Measurements from ENCODE around the gene KCNC3. TPM values are rescaled to one million over a fixed set of nuclear protein-coding genes. Genes with fewer than 3 reads are reported as not detected.

The KCNC3 gene
- total RNA-seq, 4 donors from 2014 or later = 0.32 to 0.69 (median 0.37) TPM

GRCh38 chr19:50280983-50281382, 48.2 kb downstream of the KCNC3 start:
- H3K36me3 ChIP-seq = peaks cover 0 to 56% (median 22%) of the 10 kb centered on the region in 4 donors
- intact Hi-C loops (cut with DNase I) = no loop called here

GRCh38 chr19:50280074-50280473, 49.1 kb downstream of the KCNC3 start:
- WGBS = 71% methylated on average over 6 of the region's 14 CpGs
- TF ChIP-seq POLR2AphosphoS5 (IDR thresholded peaks at IDR 0.05) (no peak), POLR2A (IDR thresholded peaks at IDR 0.05; ENCODE audit: low read depth) (no peak), EP300 (IDR thresholded peaks at IDR 0.05) (no peak), CTCF (IDR thresholded peaks at IDR 0.05) (no peak)
- H3K27ac ChIP-seq (replicated peaks in 1 of 4) = no peak overlapping the region

More at GRCh38 chr19:50280983-50281382, 48.2 kb downstream of the KCNC3 start:
- no peak for DNase-seq (ENCODE audit: extremely low spot score)
- 69% methylated on average over 3 of the region's 3 CpGs for WGBS
- TF ChIP-seq CTCF (IDR thresholded peaks at IDR 0.05) (no peak), EP300 (IDR thresholded peaks at IDR 0.05) (no peak), POLR2A (IDR thresholded peaks at IDR 0.05; ENCODE audit: low read depth) (no peak)
- Histone ChIP-seq H3K4me1 (no peaks in the 10 kb centered on the region), H3K9me3 (peaks cover 0 to 12% (median 11%) of the 10 kb centered on the region in 4 donors), H3K27me3 (peaks cover 0 to 35% (median 0%) of the 10 kb centered on the region in 4 donors), H3K4me3 (no peak overlapping the region), H3K27ac (replicated peaks in 1 of 4) (no peak overlapping the region)

GRCh38 chr19:50277966-50278580, 51.1 kb downstream of the KCNC3 start:
- Histone ChIP-seq H3K27me3 (peaks cover 0 to 39% (median 0%) of the 10 kb centered on the region in 4 donors), H3K36me3 (peaks cover 0 to 74% (median 24%) of the 10 kb centered on the region in 4 donors), H3K27ac (replicated peaks in 1 of 4) (no peak overlapping the region), H3K4me3 (no peak overlapping the region), H3K4me1 (no peaks in the 10 kb centered on the region), H3K9me3 (no peaks in the 10 kb centered on the region)
- intact Hi-C loops (cut with DNase I) = no loop called here
- no peak for DNase-seq (ENCODE audit: extremely low spot score)
- 96% methylated on average over 14 of the region's 14 CpGs for WGBS
- TF ChIP-seq POLR2A (IDR thresholded peaks at IDR 0.05; ENCODE audit: low read depth) (no peak), CTCF (IDR thresholded peaks at IDR 0.05) (no peak)

More at GRCh38 chr19:50280074-50280473, 49.1 kb downstream of the KCNC3 start:
- Histone ChIP-seq H3K36me3 (peaks cover 0 to 60% (median 24%) of the 10 kb centered on the region in 4 donors), H3K27me3 (peaks cover 0 to 39% (median 0%) of the 10 kb centered on the region in 4 donors), H3K4me3 (no peak overlapping the region), H3K4me1 (no peaks in the 10 kb centered on the region), H3K9me3 (peaks cover 0 to 5% (median 2%) of the 10 kb centered on the region in 4 donors)
- intact Hi-C loops (cut with DNase I) = no loop called here
- DNase-seq (ENCODE audit: extremely low spot score) = no peak

- H3K4me1 ChIP-seq = no peaks in the 10 kb centered on the region
- no peak for TF ChIP-seq CTCF (IDR thresholded peaks at IDR 0.05)
- WGBS = 81% methylated on average over 9 of the region's 15 CpGs
- peaks cover 0 to 39% (median 0%) of the 10 kb centered on the region in 4 donors for H3K27me3 ChIP-seq
- no peak overlapping the region for H3K4me3 ChIP-seq
- no peak overlapping the region for H3K27ac ChIP-seq (replicated peaks in 1 of 4)
- no peaks in the 10 kb centered on the region for H3K9me3 ChIP-seq
- DNase-seq (ENCODE audit: extremely low spot score) = no peak
- peaks cover 0 to 83% (median 24%) of the 10 kb centered on the region in 4 donors for H3K36me3 ChIP-seq
- intact Hi-C loops (cut with DNase I) = no loop called here
Measured at GRCh38 chr19:50276370-50277063, 52.7 kb downstream of the KCNC3 start.
